GM12864 (cell line): ENCODE results near the gene RFX7.

Source experiments
- DNase-seq: peaks from one replicate; pipeline ENCODE4 v3.0.0-alpha.2; 2011; ENCODE audit warnings: low read depth
- H3K4me3 ChIP-seq: 2 replicates; pipeline ENCODE4 v1.5.1; 2011; ENCODE audit warnings: mild to moderate bottlenecking, low read depth, low read length, control low read depth
- TF ChIP-seq, protein P1 (sequence below): IDR thresholded peaks from 2 replicates; pipeline ENCODE4 v1.5.1; 2011; ENCODE audit warnings: low read depth, mild to moderate bottlenecking, moderate library complexity, low read length, control low read depth, inconsistent platforms; ENCODE audit errors: missing control alignments

RFX7 gene

DNA sequence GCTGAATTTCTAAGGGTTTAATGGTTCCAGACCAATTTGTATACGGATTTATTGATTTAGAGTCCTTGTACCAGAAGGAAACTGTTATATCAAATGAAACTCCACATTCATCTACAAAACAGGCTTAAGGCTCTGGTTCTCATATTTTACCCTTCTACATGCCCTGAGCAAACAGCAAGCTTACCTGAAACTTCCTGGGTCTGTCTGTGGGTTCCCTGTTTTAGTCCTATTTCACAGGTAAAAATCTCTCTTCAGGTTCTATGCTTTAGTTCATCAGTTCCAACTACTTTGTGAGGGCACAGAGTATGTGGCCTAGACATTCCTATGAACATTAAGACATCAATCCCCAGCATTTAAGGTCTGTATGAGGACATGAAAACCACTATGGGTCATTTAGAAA, 57.7 kb downstream of the RFX7 start:
- H3K4me3 ChIP-seq = no peak overlapping the region
- no peak for DNase-seq
- TF ChIP-seq, protein P1, sequence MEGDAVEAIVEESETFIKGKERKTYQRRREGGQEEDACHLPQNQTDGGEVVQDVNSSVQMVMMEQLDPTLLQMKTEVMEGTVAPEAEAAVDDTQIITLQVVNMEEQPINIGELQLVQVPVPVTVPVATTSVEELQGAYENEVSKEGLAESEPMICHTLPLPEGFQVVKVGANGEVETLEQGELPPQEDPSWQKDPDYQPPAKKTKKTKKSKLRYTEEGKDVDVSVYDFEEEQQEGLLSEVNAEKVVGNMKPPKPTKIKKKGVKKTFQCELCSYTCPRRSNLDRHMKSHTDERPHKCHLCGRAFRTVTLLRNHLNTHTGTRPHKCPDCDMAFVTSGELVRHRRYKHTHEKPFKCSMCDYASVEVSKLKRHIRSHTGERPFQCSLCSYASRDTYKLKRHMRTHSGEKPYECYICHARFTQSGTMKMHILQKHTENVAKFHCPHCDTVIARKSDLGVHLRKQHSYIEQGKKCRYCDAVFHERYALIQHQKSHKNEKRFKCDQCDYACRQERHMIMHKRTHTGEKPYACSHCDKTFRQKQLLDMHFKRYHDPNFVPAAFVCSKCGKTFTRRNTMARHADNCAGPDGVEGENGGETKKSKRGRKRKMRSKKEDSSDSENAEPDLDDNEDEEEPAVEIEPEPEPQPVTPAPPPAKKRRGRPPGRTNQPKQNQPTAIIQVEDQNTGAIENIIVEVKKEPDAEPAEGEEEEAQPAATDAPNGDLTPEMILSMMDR = no peak

DNA sequence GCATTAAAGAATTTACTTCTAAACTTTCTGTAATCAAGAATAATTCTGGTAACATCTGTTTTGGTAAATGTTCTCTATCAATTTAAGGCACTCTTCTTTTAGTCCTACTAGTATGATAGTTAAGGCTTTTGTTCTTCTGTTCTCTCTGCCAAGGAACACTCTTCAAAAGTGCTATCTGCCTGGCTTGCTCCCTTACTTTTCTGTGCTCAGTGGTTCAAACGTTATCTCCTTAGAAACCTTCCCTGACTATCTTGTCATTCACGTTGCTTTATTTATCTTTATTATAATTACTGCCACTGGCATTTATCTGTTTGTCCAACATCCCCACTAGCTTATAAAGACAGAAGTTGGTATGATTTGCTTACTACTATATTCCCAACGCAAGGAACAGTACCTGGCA, 59.2 kb downstream of the RFX7 start:
- TF ChIP-seq, protein P1 = no peak
- H3K4me3 ChIP-seq = no peak overlapping the region
- no peak for DNase-seq

DNA sequence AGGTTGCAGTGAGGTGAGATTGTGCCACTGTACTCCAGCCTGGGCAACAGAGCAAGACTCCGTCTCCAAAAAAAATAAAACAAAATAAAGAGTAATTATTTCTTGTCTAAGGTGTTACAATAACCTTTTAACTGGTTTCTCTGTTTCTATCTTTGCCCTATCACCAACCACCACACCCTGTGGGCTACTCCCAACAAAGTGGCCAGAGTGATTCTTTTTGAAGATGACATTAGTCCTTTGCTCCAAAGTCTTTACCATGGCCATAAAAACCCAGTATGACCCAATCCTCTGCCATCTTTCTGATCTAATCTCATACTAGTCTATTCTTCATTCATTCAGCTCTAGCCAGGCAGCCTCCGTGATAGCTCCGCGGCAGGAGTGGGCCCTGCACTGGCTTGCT, 62.8 kb downstream of the RFX7 start:
- no peak for DNase-seq
- H3K4me3 ChIP-seq = no peak overlapping the region
- TF ChIP-seq, protein P1 = no peak

DNA sequence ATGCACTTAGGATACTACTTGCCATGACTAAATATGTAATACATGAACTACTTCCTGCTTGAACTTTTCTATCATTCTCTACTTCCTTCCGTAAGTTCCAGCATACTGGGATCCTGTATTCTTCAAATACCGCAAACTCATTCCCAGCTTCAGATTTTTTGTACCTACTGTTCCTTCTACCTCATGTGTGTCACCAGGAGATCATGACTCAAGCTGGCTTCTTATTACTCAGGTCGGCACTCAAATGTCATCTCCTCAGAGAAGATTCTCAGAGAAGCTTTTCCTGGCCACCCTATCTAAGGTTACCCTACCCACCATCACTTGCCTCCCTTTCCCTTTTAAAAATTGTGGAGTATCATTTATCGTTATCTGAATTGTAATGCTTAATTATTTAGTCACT, 66.7 kb downstream of the RFX7 start:
- DNase-seq = no peak
- TF ChIP-seq, protein P1 = no peak
- H3K4me3 ChIP-seq = no peak overlapping the region

DNA sequence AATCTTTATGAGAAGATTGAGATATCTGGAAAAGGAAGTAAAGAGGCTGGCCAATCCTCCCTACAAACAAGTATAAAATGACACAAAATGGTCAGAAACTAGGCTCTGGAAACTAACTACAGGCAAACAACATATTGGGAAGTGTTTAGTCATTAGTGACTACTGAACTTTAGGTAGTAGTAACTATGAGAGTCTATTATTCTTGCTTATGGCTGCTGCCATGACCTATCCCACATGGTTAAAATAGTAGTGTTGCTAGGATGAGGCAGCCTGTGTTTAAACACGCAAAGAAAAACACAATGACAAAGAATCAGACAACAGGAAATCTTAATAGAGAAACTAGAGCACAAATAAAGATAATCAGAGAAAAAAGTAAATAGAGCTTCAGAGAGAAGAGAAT, 67.9 kb downstream of the RFX7 start:
- TF ChIP-seq, protein P1 = no peak
- H3K4me3 ChIP-seq = no peak overlapping the region
- DNase-seq = no peak

DNA sequence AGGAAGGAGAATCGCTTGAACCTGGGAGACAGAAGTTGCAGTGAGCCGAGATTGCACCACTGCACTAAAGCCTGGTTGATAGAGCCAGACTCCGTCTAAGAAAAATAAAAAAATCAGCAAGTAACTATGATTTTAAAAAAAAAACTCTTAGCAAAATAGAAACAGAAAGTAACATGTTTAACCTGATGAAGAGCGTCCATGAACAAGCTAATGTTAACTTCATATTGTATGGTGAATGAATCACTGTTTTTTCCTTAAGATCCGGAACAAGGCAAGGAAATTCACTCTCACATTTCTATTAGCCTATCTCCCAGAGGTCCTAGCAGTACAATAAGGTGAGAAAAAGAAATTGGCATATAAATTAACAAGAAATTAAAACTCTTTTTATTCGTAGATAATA, 69.0 kb downstream of the RFX7 start:
- TF ChIP-seq, protein P1 = no peak
- no peak overlapping the region for H3K4me3 ChIP-seq
- DNase-seq = no peak

DNA sequence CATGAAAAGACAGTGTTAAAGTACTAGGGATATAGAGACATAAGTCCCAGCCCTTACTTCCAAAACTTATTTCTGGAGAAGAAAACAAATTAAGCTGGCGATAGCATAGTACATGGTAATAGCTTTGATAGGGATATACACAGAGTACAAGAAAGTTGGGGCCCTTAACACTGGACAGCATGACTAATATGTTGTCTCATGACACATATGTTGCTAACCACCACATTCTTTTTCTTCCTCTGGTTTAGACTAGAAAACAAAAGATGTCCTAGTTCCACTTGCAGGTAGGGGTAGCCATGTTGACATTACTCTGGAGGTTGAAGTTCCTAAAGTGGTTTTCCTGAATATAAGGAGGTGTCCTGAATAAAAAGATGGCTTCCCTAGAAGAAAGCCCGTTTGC, 75.3 kb downstream of the RFX7 start:
- TF ChIP-seq, protein P1 = no peak
- no peak overlapping the region for H3K4me3 ChIP-seq
- DNase-seq = no peak
